Measurements from ENCODE around the gene IZUMO2. TPM values are rescaled to one million over a fixed set of nuclear protein-coding genes. Genes with fewer than 3 reads are reported as not detected.

Gene IZUMO2
- total RNA-seq: not detected

DNA sequence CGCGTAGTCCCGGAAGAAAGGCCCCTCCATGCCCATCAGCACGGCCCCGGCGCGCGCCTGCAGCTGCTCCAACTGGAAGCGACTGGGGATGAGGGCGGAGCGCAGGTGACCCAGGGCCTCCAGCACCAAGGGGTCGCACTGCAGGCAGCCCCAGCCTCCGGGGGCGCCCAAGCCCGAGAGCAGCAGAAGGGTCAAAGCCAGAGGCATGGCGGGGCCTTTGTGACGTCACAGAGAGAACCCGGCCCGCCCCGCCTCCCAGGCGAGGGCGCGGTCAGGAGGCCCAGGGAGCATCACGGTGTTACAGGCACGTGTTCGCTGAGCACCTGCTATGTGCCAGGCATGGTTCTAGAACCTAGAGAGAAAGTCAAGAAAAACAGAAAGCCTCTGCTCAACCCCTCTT lies at the start of gene IZUMO2:
TSS of gene IZUMO2 (minus strand) at position 294 of the 400 bp plus-strand sequence. CDS start at position 207, 87 bp downstream.
- DNase-seq: no peak

DNA sequence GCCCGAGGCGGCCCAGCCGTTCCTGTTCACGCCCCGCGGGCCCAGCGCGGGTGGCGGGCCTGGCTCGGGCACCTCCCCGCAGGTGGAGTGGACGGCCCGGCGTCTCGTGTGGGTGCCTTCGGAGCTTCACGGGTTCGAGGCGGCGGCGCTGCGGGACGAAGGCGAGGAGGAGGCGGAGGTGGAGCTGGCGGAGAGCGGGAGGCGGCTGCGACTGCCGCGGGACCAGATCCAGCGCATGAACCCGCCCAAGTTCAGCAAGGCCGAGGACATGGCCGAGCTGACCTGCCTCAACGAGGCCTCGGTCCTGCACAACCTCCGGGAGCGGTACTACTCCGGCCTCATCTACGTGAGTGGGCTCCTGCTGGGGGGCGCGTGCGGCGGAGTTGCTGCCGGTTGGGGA lies 47.3 kb upstream of the IZUMO2 start:
- no peaks in the 10 kb centered on the region for H3K4me1 Mint-ChIP-seq (ENCODE audit: low read depth)
- DNase-seq: no peak
- peaks cover 0 to 3% of the 10 kb centered on the region in 2 donors for H3K9me3 Mint-ChIP-seq
- H3K27ac Mint-ChIP-seq: no peak overlapping the region
- ATAC-seq (replicated peaks in 1 of 2): no peak
- peaks cover 19% of the 10 kb centered on the region for H3K27me3 Mint-ChIP-seq (ENCODE audit: low read depth)
- peaks cover 0 to 2% of the 10 kb centered on the region in 2 donors for H3K36me3 Mint-ChIP-seq (ENCODE audit: insufficient read depth in 2 of 2)
- H3K4me3 Mint-ChIP-seq: no peak overlapping the region

More for the DNA sequence above, at the start of gene IZUMO2:
- Mint-ChIP-seq H3K36me3 (ENCODE audit: insufficient read depth in 2 of 2) (no peaks in the 10 kb centered on the region), H3K9me3 (peaks cover 4% of the 10 kb centered on the region in 2 donors), H3K27ac (no peak within 1 kb of the TSS), H3K27me3 (ENCODE audit: low read depth) (peaks cover 7% of the 10 kb centered on the region), H3K4me3 (no peak within 1 kb of the TSS), H3K4me1 (ENCODE audit: low read depth) (no peaks in the 10 kb centered on the region)
- ATAC-seq (replicated peaks in 1 of 2): no peak

DNA sequence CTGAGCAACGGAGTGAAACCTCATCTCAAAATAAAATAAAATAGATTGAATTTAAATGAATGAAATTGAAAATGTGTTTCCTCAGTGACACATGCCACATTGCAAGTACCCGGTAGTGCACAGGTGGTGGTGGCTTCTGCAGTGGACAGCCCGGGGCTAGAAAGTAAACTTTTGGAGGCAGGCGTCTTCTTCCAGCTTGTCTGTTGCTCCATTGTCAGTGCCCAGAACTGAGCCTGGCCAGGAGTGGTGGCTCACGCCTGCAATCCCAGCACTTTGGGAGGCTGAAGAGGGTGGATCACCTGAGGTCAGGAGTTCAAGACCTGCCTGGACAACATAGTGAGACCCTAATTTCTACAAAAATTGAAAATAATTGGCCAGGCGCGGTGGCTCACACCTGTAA lies 46.0 kb upstream of the IZUMO2 start:
- Mint-ChIP-seq H3K27ac (no peak overlapping the region), H3K4me1 (ENCODE audit: low read depth) (peaks cover 4% of the 10 kb centered on the region), H3K27me3 (ENCODE audit: low read depth) (peaks cover 28% of the 10 kb centered on the region), H3K9me3 (peaks cover 0 to 3% of the 10 kb centered on the region in 2 donors), H3K4me3 (no peak overlapping the region), H3K36me3 (ENCODE audit: insufficient read depth in 2 of 2) (peaks cover 0 to 2% of the 10 kb centered on the region in 2 donors)
- no peak for DNase-seq
- ATAC-seq (replicated peaks in 1 of 2): no peak

DNA sequence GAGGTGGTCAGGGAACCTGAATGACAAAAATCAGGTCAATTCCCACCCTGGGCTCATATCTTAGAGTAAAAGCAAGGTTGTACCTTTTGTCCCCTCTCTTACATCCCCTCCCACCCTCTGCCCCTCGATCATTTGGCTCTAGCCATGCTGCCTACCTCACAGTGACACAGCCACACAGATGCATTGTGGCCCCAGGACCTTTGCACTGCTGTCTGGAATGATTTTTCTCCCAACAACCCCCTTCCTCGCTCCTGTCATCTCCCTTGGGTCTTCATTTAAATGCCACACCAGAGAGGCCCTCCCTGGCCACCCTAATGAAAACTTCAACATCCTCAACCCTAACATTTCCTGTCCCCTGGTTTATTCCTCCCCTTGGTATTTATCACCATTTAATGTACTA lies 44.6 kb upstream of the IZUMO2 start:
- Mint-ChIP-seq H3K4me3 (no peak overlapping the region), H3K36me3 (ENCODE audit: insufficient read depth in 2 of 2) (peaks cover 0 to 2% of the 10 kb centered on the region in 2 donors), H3K27me3 (ENCODE audit: low read depth) (peaks cover 34% of the 10 kb centered on the region), H3K9me3 (peaks cover 0 to 3% of the 10 kb centered on the region in 2 donors), H3K4me1 (ENCODE audit: low read depth) (peaks cover 4% of the 10 kb centered on the region), H3K27ac (no peak overlapping the region)
- ATAC-seq (replicated peaks in 1 of 2): no peak
- DNase-seq: no peak

DNA sequence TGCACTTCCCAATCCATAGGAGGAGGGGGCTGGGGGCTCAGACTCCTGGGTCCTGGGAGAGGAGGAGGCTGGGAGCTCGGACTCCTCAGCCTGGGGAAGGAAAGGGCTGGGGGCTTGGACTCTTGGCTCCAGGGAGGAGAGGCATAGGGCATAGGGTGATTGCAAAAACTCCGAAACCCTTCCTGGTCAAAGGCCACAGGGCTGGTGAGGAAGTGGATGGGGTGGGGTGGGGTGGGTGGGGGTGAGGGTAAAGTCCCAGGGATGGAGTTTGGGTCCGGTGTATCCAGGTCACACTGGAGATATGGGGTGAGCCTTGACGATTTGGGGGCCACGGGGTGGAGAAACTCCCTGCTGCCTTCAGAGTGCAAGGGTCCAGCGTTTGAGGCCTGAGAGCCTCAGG lies 43.1 kb upstream of the IZUMO2 start:
- ATAC-seq (replicated peaks in 1 of 2): no peak
- H3K36me3 Mint-ChIP-seq (ENCODE audit: insufficient read depth in 2 of 2): peaks cover 0 to 4% of the 10 kb centered on the region in 2 donors
- H3K27ac Mint-ChIP-seq: no peak overlapping the region

DNA sequence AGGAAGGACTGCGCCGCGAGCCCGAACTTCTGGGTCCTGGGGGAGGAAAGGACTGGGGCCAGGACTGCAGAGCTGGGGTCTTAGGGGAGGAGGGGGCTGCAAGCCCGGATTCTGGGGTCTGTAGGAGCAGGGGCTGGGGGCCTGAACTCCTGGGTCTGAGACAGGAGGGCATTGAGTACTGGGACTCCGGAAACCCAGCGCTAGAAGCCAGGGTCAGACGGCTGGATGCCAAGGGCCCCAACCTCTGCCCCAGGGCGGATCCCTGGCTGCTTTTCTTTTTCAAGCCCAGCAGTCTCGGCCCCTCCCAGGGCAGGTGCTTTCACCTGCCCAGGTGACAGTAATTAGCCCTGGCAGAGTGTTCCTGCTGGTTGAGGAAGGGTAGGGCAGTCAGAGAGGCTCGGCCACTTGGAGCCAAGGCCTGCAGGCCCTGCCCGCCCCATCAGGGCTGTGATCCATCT lies 42.6 kb upstream of the IZUMO2 start:
- Mint-ChIP-seq H3K36me3 (ENCODE audit: insufficient read depth in 2 of 2) (peaks cover 0 to 4% of the 10 kb centered on the region in 2 donors), H3K4me1 (ENCODE audit: low read depth) (peaks cover 4% of the 10 kb centered on the region), H3K27me3 (ENCODE audit: low read depth) (peaks cover 54% of the 10 kb centered on the region), H3K9me3 (peaks cover 0 to 2% of the 10 kb centered on the region in 2 donors), H3K4me3 (no peak overlapping the region), H3K27ac (no peak overlapping the region)
- no peak for ATAC-seq (replicated peaks in 1 of 2)
- DNase-seq: no peak

More for the DNA sequence above, 43.1 kb upstream of the IZUMO2 start:
- Mint-ChIP-seq H3K9me3 (peaks cover 0 to 2% of the 10 kb centered on the region in 2 donors), H3K4me1 (ENCODE audit: low read depth) (peaks cover 4% of the 10 kb centered on the region), H3K4me3 (no peak overlapping the region), H3K27me3 (ENCODE audit: low read depth) (peaks cover 49% of the 10 kb centered on the region)
- no peak for DNase-seq

DNA sequence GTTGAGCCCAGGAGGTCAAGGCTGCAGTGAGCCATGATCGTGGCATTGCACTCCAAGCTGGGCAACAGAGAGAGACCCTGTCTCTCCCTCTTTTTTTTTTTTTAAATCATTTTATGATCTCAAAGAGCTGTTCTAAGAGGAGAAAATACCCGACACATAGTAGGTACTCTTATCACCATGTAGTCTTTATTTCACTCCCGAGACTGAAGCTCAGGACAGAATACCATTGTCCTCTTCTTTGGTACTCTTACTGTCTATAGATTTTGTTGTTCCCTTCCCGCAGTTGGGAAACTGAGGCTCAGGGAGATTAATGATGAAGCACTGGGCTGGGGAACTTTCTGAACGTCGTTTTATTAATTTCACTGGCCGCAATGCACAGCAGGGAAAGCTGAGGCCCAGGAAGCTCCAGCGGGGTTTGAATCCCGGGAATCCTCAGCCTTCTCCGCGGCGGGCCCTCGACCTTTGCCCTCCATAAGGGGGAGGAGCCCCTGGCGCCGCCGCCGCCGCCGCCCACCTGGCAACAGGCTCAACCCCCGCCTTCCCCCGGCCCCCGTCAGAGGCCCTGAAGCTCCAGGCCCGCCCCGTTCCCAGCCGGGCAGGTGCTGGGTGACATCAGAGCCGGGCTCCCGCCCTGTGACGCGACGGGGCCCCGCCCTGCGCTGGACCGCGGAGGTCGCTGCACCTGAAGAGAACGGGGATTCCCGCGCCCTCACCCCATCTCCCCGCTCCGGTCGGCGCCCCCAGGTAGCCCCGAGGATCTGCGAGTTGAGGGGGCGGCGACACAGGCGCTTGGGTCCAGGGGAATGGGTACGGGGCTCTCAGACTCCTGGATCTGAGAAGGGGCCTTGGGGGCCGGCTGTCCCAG lies 42.0 kb upstream of the IZUMO2 start:
- ATAC-seq (replicated peaks in 1 of 2) (peak in 1 of 2 donors; percentile 43), DNase-seq (peak; percentile 7 to 8)
- Mint-ChIP-seq H3K4me3 (no peak overlapping the region), H3K36me3 (ENCODE audit: insufficient read depth in 2 of 2) (peaks cover 0 to 4% of the 10 kb centered on the region in 2 donors), H3K27ac (no peak overlapping the region), H3K4me1 (ENCODE audit: low read depth) (peaks cover 4% of the 10 kb centered on the region), H3K27me3 (ENCODE audit: low read depth) (peaks cover 55% of the 10 kb centered on the region), H3K9me3 (peaks cover 0 to 1% of the 10 kb centered on the region in 2 donors)

DNA sequence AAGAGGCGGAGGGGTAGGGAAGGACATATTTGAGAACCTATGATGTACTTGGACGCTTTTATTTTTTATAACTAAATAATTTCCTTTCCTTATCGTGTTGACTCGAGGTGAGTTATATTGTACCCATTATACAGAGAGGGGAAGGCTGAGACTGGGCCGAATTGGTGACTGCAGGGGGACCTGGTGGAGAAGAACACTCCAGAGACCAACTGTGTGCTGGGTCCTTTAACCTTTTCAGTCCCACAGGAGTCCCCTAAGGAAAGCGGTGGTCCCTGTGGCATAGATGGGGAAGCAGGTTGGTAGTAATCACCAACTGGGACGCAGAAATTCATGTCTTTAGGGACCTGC lies 41.0 kb upstream of the IZUMO2 start:
- no peak for ATAC-seq (replicated peaks in 1 of 2)
- Mint-ChIP-seq H3K9me3 (no peaks in the 10 kb centered on the region), H3K27ac (no peak overlapping the region)

DNA sequence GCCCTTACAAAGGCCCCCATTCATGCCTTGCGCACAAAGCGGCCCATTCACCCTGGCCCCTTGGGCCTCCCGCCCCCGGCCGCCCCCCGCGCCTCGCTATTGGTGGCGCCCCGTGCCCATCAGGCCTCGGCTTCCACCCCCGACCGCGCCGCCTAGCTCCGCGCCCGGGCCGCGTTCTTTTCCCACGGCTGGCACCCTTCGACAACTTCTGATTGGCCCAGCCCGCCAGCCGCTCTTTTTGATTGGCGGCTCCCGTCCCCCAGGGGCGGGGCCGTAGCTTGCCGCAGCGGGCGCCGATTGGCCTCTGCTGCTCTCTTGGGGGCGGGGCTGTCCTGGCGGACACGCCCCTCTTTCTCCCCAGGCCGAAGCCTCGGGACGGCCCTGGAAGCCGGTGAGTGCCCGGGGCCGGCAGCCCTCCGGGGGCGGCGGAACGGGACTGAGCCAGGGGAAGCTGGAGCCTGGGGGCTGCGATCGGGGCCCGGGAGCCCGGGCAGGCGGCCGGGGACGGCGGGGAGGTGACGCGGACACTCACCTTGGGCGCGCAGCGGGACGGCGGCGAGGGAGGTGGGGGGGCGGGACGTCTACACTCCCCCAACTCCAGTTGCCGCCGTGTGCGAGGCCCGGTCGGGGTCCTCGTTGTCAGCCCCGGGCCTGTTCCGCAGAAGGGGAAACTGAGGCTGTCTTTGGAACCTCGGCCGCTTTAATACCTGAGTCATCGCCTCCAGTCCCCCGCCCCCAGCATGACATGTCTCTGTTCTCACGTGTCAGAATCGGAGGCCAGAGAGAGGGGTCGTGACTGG lies 40.4 kb upstream of the IZUMO2 start, which contains the start of gene MYH14:
TSS of gene MYH14 (plus strand) at position 342 of the 800 bp plus-strand sequence. CDS start 6,744 bp downstream, outside the sequence.
- Mint-ChIP-seq H3K9me3 (no peaks in the 10 kb centered on the region), H3K4me1 (ENCODE audit: low read depth) (peaks cover 4% of the 10 kb centered on the region), H3K27me3 (ENCODE audit: low read depth) (peaks cover 64% of the 10 kb centered on the region), H3K4me3 (no peak within 1 kb of the TSS), H3K27ac (no peak within 1 kb of the TSS), H3K36me3 (ENCODE audit: insufficient read depth in 2 of 2) (peaks cover 0 to 4% of the 10 kb centered on the region in 2 donors)
- ATAC-seq (replicated peaks in 1 of 2): peak; percentile 45
- DNase-seq: peak; percentile 10 to 27

More for the DNA sequence above, 41.0 kb upstream of the IZUMO2 start:
- H3K4me1 Mint-ChIP-seq (ENCODE audit: low read depth): peaks cover 4% of the 10 kb centered on the region
- H3K36me3 Mint-ChIP-seq (ENCODE audit: insufficient read depth in 2 of 2): peaks cover 0 to 4% of the 10 kb centered on the region in 2 donors
- no peak overlapping the region for H3K4me3 Mint-ChIP-seq
- H3K27me3 Mint-ChIP-seq (ENCODE audit: low read depth): peaks cover 59% of the 10 kb centered on the region
- no peak for DNase-seq

DNA sequence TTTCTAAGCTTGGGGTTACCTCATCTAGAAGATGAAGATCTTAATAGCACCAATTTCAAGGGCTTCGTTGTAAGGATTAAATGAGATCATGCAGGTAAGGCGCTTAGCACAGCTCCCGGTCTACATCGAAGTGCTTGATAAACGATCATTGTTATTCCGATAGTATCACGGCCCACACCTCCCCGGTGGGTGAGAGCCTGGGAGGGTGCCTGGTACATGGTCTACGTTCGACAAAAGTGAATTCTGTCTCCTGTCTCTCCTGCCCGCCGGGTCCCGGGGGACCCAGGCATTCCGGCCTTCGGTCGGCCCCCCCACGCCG lies 39.8 kb upstream of the IZUMO2 start:
- H3K4me1 Mint-ChIP-seq (ENCODE audit: low read depth): peaks cover 4% of the 10 kb centered on the region
- no peak overlapping the region for H3K27ac Mint-ChIP-seq
- DNase-seq: no peak
- H3K27me3 Mint-ChIP-seq (ENCODE audit: low read depth): peaks cover 60% of the 10 kb centered on the region
- no peaks in the 10 kb centered on the region for H3K9me3 Mint-ChIP-seq
- peaks cover 0 to 4% of the 10 kb centered on the region in 2 donors for H3K36me3 Mint-ChIP-seq (ENCODE audit: insufficient read depth in 2 of 2)
- ATAC-seq (replicated peaks in 1 of 2): no peak
- no peak overlapping the region for H3K4me3 Mint-ChIP-seq

DNA sequence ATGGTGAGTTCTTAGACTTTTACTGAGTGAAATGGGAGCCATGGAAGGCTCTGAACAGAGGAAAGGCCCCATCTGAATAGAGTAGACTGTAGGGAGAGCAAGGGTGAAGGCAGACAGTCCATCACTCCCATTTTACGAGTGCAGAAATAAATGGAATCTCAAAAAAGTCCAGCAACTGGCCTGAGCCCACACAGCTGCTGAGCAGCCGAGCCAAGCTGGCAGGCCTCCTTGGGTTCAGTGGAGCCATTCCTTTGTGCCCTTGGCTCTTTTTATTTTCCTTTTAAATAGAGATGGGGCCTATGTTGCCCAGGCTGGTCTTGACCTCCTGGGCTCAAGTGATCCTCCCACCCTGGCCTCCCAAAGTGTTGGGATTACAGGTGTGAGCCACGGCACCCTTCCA lies 39.3 kb upstream of the IZUMO2 start:
- ATAC-seq (replicated peaks in 1 of 2) (no peak), DNase-seq (no peak)
- H3K4me1 Mint-ChIP-seq (ENCODE audit: low read depth): peaks cover 4% of the 10 kb centered on the region
- peaks cover 56% of the 10 kb centered on the region for H3K27me3 Mint-ChIP-seq (ENCODE audit: low read depth)
- H3K27ac Mint-ChIP-seq: no peak overlapping the region
- H3K36me3 Mint-ChIP-seq (ENCODE audit: insufficient read depth in 2 of 2): peaks cover 0 to 4% of the 10 kb centered on the region in 2 donors
- no peaks in the 10 kb centered on the region for H3K9me3 Mint-ChIP-seq
- H3K4me3 Mint-ChIP-seq: no peak overlapping the region

DNA sequence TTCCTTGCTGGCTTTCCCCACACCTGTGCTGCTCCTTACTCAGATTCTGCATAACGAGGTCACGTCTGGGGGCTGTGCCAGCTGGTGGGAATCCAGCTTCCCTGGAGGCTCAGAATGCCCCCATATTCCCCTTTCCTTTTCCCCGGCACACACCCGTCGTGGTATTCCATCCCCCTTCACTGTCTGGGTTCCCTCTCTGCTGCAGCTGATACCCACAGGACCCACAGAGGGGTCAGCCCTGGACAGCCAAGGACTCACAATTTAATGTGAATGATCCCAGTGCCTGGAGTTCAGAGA lies 36.1 kb upstream of the IZUMO2 start:
- Mint-ChIP-seq H3K27ac (no peak overlapping the region), H3K36me3 (ENCODE audit: insufficient read depth in 2 of 2) (peaks cover 0 to 4% of the 10 kb centered on the region in 2 donors), H3K4me1 (ENCODE audit: low read depth) (no peaks in the 10 kb centered on the region), H3K27me3 (ENCODE audit: low read depth) (peaks cover 51% of the 10 kb centered on the region), H3K4me3 (no peak overlapping the region), H3K9me3 (no peaks in the 10 kb centered on the region)
- ATAC-seq (replicated peaks in 1 of 2) (no peak), DNase-seq (no peak)

Data from activated T-cell treated with anti-CD3 and anti-CD28 coated beads, Interleukin-2, amount 50 U/mL, for 72 hours (primary cell).